GM13977 (cell line): ENCODE results near the gene ASTE1.

Experiments used
- DNase-seq: peaks from one replicate; pipeline ENCODE4 v3.0.0; 2012; ENCODE audit warnings: low spot score
- CTCF ChIP-seq: IDR thresholded peaks from 2 replicates; pipeline ENCODE4 v1.5.1; 2012; ENCODE audit warnings: mild to moderate bottlenecking, control low read depth; ENCODE audit not compliant: insufficient read depth; ENCODE audit errors: extremely low read depth, missing control alignments
- in situ Hi-C: fragments of 300-500 bp; cut with MboI; formaldehyde crosslinking; loops from one replicate; pipeline ENCODE4 v1.12.0; 2022; ENCODE audit warnings: low sequenced_read_pairs, low pct_unique_long_range_greater_than_20kb, mixed read lengths, inconsistent platforms; ENCODE audit not compliant: unreplicated experiment

Gene ASTE1

DNA sequence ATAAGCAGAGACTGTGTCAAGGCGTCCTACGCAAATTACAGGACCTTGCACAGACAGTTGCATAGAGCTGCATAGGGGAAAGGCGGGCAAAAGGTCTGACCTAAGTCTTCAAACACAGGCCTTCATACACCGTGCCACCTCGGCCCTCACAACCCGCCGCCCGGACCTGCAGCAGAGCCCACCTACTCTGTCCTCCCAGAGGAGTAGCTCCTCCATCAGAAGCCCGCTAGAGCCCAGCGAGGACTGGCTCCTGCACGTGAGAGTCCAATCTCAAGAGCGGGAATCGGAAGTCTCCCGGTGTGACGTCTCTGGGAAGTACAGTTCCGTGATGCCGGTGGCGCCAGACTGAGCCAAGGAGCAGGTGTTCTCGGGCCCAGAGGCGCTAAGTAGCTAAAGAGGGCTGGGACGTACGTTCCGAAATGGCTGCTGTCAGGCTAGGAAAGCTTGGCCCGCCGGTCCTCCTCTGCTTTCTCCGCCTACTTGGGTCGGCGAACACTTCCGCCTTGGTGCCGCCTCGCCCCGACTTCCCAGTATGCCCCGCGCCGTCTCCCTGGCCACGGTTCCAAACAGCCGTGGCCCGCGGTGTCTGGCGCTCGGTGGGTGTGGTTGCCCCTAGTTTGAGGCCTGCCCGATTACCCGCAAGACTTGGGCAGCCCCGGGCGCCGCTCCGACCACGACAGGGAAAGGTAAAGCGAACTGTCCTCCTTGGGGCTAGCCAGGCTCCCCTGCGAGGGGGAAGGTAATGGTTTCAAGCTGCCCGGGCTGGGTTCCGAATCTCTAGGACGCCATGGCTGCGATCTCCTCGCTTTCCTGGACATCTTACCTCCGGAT is at the start of gene ASTE1, which contains the start of gene NEK11:
Gene ASTE1 (minus strand): TSS at position 505 of the 831 bp plus-strand sequence. CDS start 1,519 bp downstream, outside the sequence.
Gene NEK11 (plus strand): TSS at position 557 of the 831 bp plus-strand sequence. CDS start 2,832 bp downstream, outside the sequence.
- in situ Hi-C loops, result loop anchor here (25.0 kb wide), 3 partner anchors 511 to 1161 kb away; no protein-coding TSS in a partner anchor
- DNase-seq, result peak; percentile 88
- TF ChIP-seq CTCF, result no peak

- in situ Hi-C loops, result no loop called here
- DNase-seq, result no peak
- no peak for TF ChIP-seq CTCF
Measured at GRCh38 chr3:131075632-131076328, 49.2 kb upstream of the ASTE1 start.

- DNase-seq, result no peak
- in situ Hi-C loops, result no loop called here
- no peak for TF ChIP-seq CTCF
Measured at GRCh38 chr3:131072845-131073244, 46.2 kb upstream of the ASTE1 start.

DNA sequence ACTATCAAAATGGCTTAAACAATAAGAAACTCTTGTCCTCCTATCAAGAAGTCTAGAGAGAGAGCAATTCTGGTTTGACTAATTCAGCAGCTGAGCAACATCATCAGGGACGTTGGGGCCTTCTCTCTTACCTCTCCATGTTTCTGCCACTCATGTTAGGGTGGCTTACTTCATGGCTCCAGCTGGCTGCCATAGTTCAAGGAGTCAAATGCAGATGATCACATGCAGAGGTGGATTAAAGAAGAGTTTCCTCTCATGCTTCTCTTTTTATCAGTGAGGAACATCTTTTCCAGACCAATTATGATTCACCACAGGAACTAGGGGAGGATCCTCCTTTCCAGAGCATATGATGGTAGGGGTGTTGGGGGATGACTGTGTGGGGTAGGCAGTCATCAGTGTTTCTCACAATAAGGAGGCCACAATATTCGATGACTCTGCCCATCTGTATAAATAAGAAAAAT is 45.5 kb upstream of the ASTE1 start:
- in situ Hi-C loops, result no loop called here
- no peak for DNase-seq
- no peak for TF ChIP-seq CTCF

DNA sequence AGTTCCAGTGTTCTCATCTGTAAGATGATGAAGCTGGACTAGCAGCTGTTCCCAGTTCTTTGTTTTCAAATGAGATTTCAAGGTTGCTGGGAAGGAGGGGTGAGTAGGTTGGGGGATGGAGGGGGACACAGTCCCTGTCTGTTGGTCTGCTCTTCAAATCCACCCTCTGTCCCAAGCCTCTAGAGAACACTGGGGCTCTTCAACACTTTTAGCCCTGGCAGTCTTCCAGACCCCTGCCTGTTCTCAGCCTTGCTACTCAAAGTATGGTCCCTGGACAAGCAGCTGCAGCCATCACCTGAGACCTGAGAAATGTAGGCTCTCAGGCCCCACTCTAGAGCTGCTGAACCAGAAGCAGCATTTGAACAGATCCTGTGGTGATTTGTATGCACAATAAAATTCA is 41.4 kb upstream of the ASTE1 start:
- TF ChIP-seq CTCF, result no peak
- no peak for DNase-seq
- in situ Hi-C loops, result no loop called here

DNA sequence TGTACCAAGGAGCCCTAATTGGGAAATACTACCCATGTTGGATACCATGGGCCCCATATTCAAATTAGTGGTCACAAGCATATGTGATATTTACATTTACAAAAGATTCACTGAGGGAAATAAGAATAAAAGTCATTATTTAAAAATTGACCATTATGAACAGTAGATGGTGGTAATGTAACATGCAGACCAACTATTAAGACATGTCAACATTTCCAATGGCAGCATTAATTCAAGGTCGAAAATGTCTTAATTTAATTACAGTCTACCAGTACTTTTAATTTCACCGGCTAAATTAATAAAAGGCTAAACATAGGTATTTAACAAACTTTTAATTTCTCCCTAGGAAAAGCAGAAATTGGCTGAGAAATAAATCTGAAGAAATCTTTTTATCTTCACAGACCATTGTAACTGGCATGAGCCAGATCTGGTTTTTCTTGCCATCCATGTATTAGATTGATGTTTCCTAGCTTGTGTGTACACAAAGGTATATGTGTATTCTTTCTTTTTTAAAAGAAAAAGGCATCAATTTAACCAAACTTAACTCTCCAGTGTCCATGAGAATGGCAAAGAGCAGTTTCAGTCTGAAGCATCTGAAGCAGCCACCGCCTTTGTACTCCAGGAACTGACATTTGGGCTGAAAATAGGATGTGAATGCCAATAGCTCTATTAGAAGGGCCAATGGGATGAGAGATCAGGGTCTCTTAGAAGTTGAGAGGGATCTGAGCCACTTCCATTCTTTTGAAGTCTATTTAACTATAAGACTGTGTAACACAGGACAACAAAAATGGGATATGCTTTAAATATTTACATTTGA is 26.6 kb upstream of the ASTE1 start:
- peak; percentile 12 for TF ChIP-seq CTCF
- DNase-seq, result no peak
- in situ Hi-C loops, result no loop called here
